ENCODE measurements around the gene SLC9C2.
"Not testable (repeated sequence)": the region's sequence is repeated elsewhere in the genome, so short reads cannot be mapped to it uniquely, and the experiment has no call there.

GRCh38 chr1:173462666-173463065 is 140.2 kb downstream of the SLC9C2 start:
- TF ChIP-seq CTCF (IDR thresholded peaks at IDR 0.05); ZBTB33 (IDR thresholded peaks at IDR 0.05; ENCODE audit: borderline replicate concordance, low read depth); SMC3 (IDR thresholded peaks at IDR 0.05; ENCODE audit: low read depth, low read length); EP300 (IDR thresholded peaks at IDR 0.05; ENCODE audit: borderline replicate concordance in 1 of 2, low read depth in 1 of 2, low read length in 1 of 2); POLR2AphosphoS5 (IDR thresholded peaks at IDR 0.05; ENCODE audit: low read depth, low read length): not testable (repeated sequence)
- TF ChIP-seq, protein P1, sequence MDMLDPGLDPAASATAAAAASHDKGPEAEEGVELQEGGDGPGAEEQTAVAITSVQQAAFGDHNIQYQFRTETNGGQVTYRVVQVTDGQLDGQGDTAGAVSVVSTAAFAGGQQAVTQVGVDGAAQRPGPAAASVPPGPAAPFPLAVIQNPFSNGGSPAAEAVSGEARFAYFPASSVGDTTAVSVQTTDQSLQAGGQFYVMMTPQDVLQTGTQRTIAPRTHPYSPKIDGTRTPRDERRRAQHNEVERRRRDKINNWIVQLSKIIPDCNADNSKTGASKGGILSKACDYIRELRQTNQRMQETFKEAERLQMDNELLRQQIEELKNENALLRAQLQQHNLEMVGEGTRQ (IDR thresholded peaks at IDR 0.05; ENCODE audit: borderline replicate concordance, low read depth, low read length), result not testable (repeated sequence)

All from SK-N-SH (cell line).